GM12878 (cell line): Measurements from ENCODE around the gene ZNF101. TPM values are rescaled to one million over a fixed set of nuclear protein-coding genes. Genes with fewer than 3 reads are reported as not detected.
"Not testable (repeated sequence)": the region's sequence is repeated elsewhere in the genome, so short reads cannot be mapped to it uniquely, and the experiment has no call there.

ENCODE experiments used
- ATAC-seq: fragments of 200-7000 bp; cut with Tn5 transposase; 3 replicates; pipeline ENCODE4 v1.9.1; 2020; ENCODE audit warnings: mild to moderate bottlenecking, moderate library complexity
- BruUV-seq: library from RNA; stranded (reverse); fragments of 400-500 nt; replicated peaks from 2 replicates; lab custom pipeline; 2021; lab: Mats Ljungman, UMichigan
- CTCF ChIA-PET: fragments of 300-600 bp; sonication (Branson Sonifier 250); formaldehyde crosslinking; extraction: SDS; loops from one replicate; lab custom pipeline; 2021; ENCODE audit warnings: inconsistent platforms; lab: Yijun Ruan, JAX
- POLR2A ChIA-PET: fragments of 350-600 bp; formaldehyde crosslinking; extraction: SDS; loops from one replicate; lab custom pipeline; 2021; ENCODE audit warnings: inconsistent platforms; lab: Charles Lee
- RAD21 ChIA-PET: fragments of 300-600 bp; sonication (Branson Sonifier 250); formaldehyde crosslinking; loops from one replicate; lab custom pipeline; 2023; ENCODE audit warnings: antibody characterized with exemption; ENCODE audit not compliant: unreplicated experiment; lab: Charles Lee
- SMC1A ChIA-PET: fragments of 300-600 bp; sonication (Branson Sonifier 250); formaldehyde crosslinking; loops from one replicate; lab custom pipeline; 2023; ENCODE audit not compliant: unreplicated experiment, uncharacterized antibody; lab: Charles Lee
- DNase-seq: peaks from one replicate; pipeline ENCODE4 v3.0.0-alpha.2; 2011; ENCODE audit warnings: low read depth, low spot score
- FAIRE-seq: peaks from 3 replicates; lab custom pipeline; 2011; peaks lifted over from hg19 to GRCh38; lab: Jason Lieb, UNC
- H2AFZ ChIP-seq: 2 replicates; pipeline ENCODE4 v1.6.0; 2011; ENCODE audit warnings: low read depth, low read length, control low read depth; ENCODE audit not compliant: control insufficient read depth
- H3K27ac ChIP-seq: 2 replicates; pipeline ENCODE4 v1.5.1; 2011; ENCODE audit warnings: control low read depth; ENCODE audit not compliant: control insufficient read depth, insufficient read depth
- H3K27me3 ChIP-seq, 2 experiments: replicated peaks in 1 of 2; 2 replicates each; pipeline versions ENCODE4 v1.6.0 to v1.6.1; 2011; ENCODE audit warnings: low read length in 1 of 2; ENCODE audit not compliant: control insufficient read depth in 2 of 2, insufficient read depth in 2 of 2
- H3K36me3 ChIP-seq, 2 experiments: 2 replicates each; pipeline ENCODE4 v1.5.1; 2011; ENCODE audit warnings: low read length in 1 of 2; ENCODE audit not compliant: control insufficient read depth in 2 of 2, insufficient read depth in 2 of 2
- H3K4me1 ChIP-seq: 2 replicates; pipeline ENCODE4 v1.6.1; 2011; ENCODE audit warnings: mild to moderate bottlenecking, low read length, moderate library complexity, mixed read lengths; ENCODE audit not compliant: control insufficient read depth, insufficient read depth
- H3K4me2 ChIP-seq: 2 replicates; pipeline ENCODE4 v1.6.0; 2011; ENCODE audit warnings: control low read depth; ENCODE audit not compliant: control insufficient read depth, insufficient read depth
- H3K4me3 ChIP-seq: fragments of 200-600 bp; sonication (generic); 2 replicates; pipeline ENCODE4 v1.5.1; 2016
- H3K79me2 ChIP-seq: 2 replicates; pipeline ENCODE4 v1.6.0; 2011; ENCODE audit warnings: low read length; ENCODE audit not compliant: control insufficient read depth, insufficient read depth
- H3K9ac ChIP-seq: 2 replicates; pipeline ENCODE4 v1.8.0; 2011; ENCODE audit warnings: low read length, control low read depth, mixed read lengths; ENCODE audit not compliant: control insufficient read depth, insufficient read depth
- H3K9me3 ChIP-seq: replicated peaks from 3 replicates; pipeline ENCODE4 v1.5.1; 2011; ENCODE audit warnings: mild to moderate bottlenecking, low read length; ENCODE audit not compliant: control insufficient read depth, insufficient read depth
- H4K20me1 ChIP-seq: 2 replicates; pipeline ENCODE4 v1.6.0; 2011; ENCODE audit not compliant: control insufficient read depth, insufficient read depth
- BHLHE40 ChIP-seq, 2 experiments: fragments of 450-650 bp in 1 of 2; IDR thresholded peaks; 2 replicates each; pipeline ENCODE4 v1.6.1; 2011 to 2017; ENCODE audit warnings: low read depth in 2 of 2, borderline replicate concordance in 1 of 2, improper control_type of control experiment in 1 of 2, low read length in 1 of 2, mild to moderate bottlenecking in 1 of 2
- HCFC1 ChIP-seq: fragments of 150-350 bp; IDR thresholded peaks from 2 replicates; pipeline ENCODE4 v1.6.1; 2014; ENCODE audit warnings: low read length
- NR2C2 ChIP-seq: IDR thresholded peaks from 2 replicates; pipeline ENCODE4 v1.6.1; 2011; ENCODE audit warnings: borderline replicate concordance, low read depth; ENCODE audit not compliant: control insufficient read depth, insufficient read length
- REST ChIP-seq: IDR thresholded peaks from 2 replicates; pipeline ENCODE4 v1.6.1; 2012; ENCODE audit warnings: mild to moderate bottlenecking, low read depth, low read length
- WGBS: methylation state at CpG from one replicate; pipeline ENCODE4 v1.1.6; 2016; ENCODE audit warnings: low lambda C conversion rate; ENCODE audit not compliant: insufficient replicate concordance, insufficient coverage; ENCODE audit errors: missing lambda C conversion rate; 5-methylcytosine and 5-hydroxymethylcytosine counted together
- in situ Hi-C: fragments of 300-500 bp; cut with MboI; formaldehyde crosslinking; loops from 9 replicates; pipeline ENCODE4 v1.14.3; 2018; ENCODE audit warnings: mixed read lengths
- intact Hi-C: fragments of 100-400 bp; cut with micrococcal nuclease; formaldehyde crosslinking; loops from one replicate; pipeline ENCODE4 v1.14.2; 2022; ENCODE audit not compliant: unreplicated experiment
- polyA plus RNA-seq, 11 experiments: library from polyadenylated mRNA; depleted of rRNA in 4 of 11; unstranded in 6 of 11; stranded (reverse) in 5 of 11; fragments of >200 nt; fragmentation: Nextera tagmentation in 4 of 11; fragmentation: Illumina TruSeq in 1 of 11; extraction: Ambion mirVana in 4 of 11; extraction: Trizol in 1 of 11; gene quantifications; 1 replicate in 1 of 11; 2 replicates in 10 of 11; pipeline versions ENCODE4 v1.2.1 to v1.2.3, GENCODE V29; 2011 to 2016; ENCODE audit warnings: inconsistent platforms in 2 of 11, missing spikeins in 2 of 11, low read depth in 1 of 11
- total RNA-seq, 4 experiments: library from RNA; depleted of rRNA in 3 of 4; stranded (reverse); fragments of >200 nt in 3 of 4; fragmentation: Illumina TruSeq in 1 of 4; extraction: Trizol in 1 of 4; gene quantifications; 2 replicates each; pipeline versions ENCODE4 v1.2.1 to v1.2.3, GENCODE V29; 2013 to 2021
- TF ChIP-seq, protein P1 (sequence below): IDR thresholded peaks from 2 replicates; pipeline ENCODE4 v1.6.1; 2011; ENCODE audit warnings: low read depth, mild to moderate bottlenecking, low read length, moderate library complexity, borderline replicate concordance; ENCODE audit errors: extremely low read depth
- TF ChIP-seq, protein P2 (sequence below): fragments of 450-650 bp; IDR thresholded peaks from 2 replicates; pipeline ENCODE4 v1.6.1; 2017; ENCODE audit warnings: antibody characterized with exemption, mild to moderate bottlenecking, moderate library complexity

The ZNF101 gene
- total and polyA plus RNA-seq, 10 of the 15 experiments (the other 5 are each of a cell fraction or from before 2014, with no cell fraction given), result 15.2 to 40.5 (median 19.8) TPM

- TF ChIP-seq REST, result no peak
- no peak for TF ChIP-seq NR2C2
- TF ChIP-seq, protein P1, sequence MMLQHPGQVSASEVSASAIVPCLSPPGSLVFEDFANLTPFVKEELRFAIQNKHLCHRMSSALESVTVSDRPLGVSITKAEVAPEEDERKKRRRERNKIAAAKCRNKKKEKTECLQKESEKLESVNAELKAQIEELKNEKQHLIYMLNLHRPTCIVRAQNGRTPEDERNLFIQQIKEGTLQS, result no peak
- TF ChIP-seq, protein P2, sequence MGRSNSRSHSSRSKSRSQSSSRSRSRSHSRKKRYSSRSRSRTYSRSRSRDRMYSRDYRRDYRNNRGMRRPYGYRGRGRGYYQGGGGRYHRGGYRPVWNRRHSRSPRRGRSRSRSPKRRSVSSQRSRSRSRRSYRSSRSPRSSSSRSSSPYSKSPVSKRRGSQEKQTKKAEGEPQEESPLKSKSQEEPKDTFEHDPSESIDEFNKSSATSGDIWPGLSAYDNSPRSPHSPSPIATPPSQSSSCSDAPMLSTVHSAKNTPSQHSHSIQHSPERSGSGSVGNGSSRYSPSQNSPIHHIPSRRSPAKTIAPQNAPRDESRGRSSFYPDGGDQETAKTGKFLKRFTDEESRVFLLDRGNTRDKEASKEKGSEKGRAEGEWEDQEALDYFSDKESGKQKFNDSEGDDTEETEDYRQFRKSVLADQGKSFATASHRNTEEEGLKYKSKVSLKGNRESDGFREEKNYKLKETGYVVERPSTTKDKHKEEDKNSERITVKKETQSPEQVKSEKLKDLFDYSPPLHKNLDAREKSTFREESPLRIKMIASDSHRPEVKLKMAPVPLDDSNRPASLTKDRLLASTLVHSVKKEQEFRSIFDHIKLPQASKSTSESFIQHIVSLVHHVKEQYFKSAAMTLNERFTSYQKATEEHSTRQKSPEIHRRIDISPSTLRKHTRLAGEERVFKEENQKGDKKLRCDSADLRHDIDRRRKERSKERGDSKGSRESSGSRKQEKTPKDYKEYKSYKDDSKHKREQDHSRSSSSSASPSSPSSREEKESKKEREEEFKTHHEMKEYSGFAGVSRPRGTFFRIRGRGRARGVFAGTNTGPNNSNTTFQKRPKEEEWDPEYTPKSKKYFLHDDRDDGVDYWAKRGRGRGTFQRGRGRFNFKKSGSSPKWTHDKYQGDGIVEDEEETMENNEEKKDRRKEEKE, result no peak
- peak in 1 of 2 experiments; percentile 61; a peak in 2 of 4 replicates for TF ChIP-seq BHLHE40 (IDR thresholded peaks at IDR 0.05; ENCODE audit: borderline replicate concordance in 1 of 2, low read depth in 2 of 2, low read length in 1 of 2)
- peak; percentile 87 for TF ChIP-seq HCFC1
Measured at GRCh38 chr19:19663256-19664120, 5.2 kb upstream of the ZNF101 start, which contains the start of gene ATP13A1 (continued).

DNA sequence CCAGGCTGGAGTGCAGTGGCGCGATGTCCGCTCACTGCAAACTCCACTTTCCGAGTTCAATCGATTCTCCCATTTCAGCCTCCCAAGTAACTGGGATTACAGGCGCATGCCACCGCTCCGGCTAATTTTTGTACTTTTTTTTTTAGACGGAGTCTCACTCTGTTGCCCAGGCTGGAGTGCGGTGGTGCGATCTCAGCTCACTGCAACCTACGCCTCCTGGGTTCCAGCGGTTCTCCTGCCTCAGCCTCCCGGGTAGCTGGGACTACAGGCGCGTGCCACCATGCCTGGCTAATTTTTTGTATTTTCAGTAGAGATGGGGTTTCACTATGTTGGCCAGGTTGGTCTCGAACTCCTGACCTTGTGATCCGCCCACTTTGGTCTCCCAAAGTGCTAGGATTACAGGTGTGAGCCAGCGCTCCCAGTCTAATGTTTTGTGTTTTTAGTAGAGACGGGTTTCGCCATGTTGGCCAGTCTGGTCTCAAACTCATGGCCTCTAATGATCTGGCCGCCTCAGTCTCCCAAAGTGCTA is 3.2 kb upstream of the ZNF101 start:
- H3K4me2 ChIP-seq, H3K27me3 ChIP-seq, ATAC-seq, FAIRE-seq, H3K9me3 ChIP-seq, H3K27ac ChIP-seq, H3K36me3 ChIP-seq, H3K4me3 ChIP-seq, H3K9ac ChIP-seq, H2AFZ ChIP-seq, RAD21 ChIA-PET, H4K20me1 ChIP-seq, BruUV-seq, SMC1A ChIA-PET, DNase-seq: not testable (repeated sequence)
- in situ Hi-C loops (loop anchor here (5.0 to 10.0 kb wide), 2 partner anchors 112 to 1359 kb away; partner anchors contain the start of gene ZNF430), intact Hi-C loops (loop anchor here (5.0 to 10.0 kb wide), 2 partner anchors 67 to 239 kb away; partner anchors contain the start of genes ZNF14 and ZNF93)
- WGBS, result 97% methylated on average over 22 of the region's 22 CpGs
- peaks cover 11% of the 10 kb centered on the region for H3K4me1 ChIP-seq
- ChIA-PET POLR2A (interaction anchor here (1.2 to 1.3 kb wide), 3 partner anchors 58 to 236 kb away, joined by 3 to 5 read pairs (median 4); partner anchors contain the start of genes ZNF253 and ZNF93), CTCF (interaction anchor here (0.9 kb wide), 1 partner anchor 69 kb away, joined by 3 read pairs; no protein-coding TSS in a partner anchor)
- peaks cover 47% of the 10 kb centered on the region for H3K79me2 ChIP-seq
